ENCODE data around the gene C3orf70. TPM values are rescaled to one million over a fixed set of nuclear protein-coding genes. Genes with fewer than 3 reads are reported as not detected.

C3orf70 gene
- total and polyA plus RNA-seq, 8 donors, result 0.22 to 0.90 (median 0.36) TPM

DNA sequence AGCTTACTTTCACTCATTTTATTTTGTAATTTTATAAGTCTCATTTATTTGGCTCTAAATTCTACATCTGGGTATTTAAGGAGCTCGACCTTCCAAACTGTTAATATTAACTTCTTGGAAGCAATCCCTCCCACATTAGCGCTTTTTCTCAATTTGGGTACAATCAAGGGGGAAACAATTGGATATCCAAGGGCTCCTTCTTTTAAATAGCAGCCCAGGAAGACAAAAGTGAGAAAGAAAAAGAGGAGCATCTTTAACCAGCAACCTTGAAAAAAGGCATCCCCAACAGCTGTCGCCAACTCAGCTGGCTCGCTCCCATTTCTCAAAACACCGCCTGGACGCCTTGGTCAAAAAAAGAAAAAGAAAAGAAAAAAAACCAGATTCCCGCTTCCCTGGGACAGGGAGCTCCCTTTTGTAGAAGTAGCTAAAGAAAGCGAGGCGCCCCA lies 873 bp downstream of the C3orf70 start:
- H3K36me3 ChIP-seq, result no peaks in the 10 kb centered on the region
- TF ChIP-seq, protein P1, sequence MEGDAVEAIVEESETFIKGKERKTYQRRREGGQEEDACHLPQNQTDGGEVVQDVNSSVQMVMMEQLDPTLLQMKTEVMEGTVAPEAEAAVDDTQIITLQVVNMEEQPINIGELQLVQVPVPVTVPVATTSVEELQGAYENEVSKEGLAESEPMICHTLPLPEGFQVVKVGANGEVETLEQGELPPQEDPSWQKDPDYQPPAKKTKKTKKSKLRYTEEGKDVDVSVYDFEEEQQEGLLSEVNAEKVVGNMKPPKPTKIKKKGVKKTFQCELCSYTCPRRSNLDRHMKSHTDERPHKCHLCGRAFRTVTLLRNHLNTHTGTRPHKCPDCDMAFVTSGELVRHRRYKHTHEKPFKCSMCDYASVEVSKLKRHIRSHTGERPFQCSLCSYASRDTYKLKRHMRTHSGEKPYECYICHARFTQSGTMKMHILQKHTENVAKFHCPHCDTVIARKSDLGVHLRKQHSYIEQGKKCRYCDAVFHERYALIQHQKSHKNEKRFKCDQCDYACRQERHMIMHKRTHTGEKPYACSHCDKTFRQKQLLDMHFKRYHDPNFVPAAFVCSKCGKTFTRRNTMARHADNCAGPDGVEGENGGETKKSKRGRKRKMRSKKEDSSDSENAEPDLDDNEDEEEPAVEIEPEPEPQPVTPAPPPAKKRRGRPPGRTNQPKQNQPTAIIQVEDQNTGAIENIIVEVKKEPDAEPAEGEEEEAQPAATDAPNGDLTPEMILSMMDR (IDR thresholded peaks at IDR 0.05), result no peak
- H3K4me1 ChIP-seq, result peaks cover 0 to 3% (median 0%) of the 10 kb centered on the region in 3 donors
- H3K27me3 ChIP-seq, result peaks cover 0 to 34% (median 5%) of the 10 kb centered on the region in 4 donors
- no peak for FAIRE-seq
- WGBS, 2 donors, result 9 to 10% methylated on average over 9 of the region's 9 CpGs
- peak in 1 of 4 donors; percentile 21 for ATAC-seq
- intact Hi-C loops (cut with DNase I), result no loop called here
- no peak for DNase-seq
- H3K27ac ChIP-seq, result no peak overlapping the region
- no peaks in the 10 kb centered on the region for H3K9me3 ChIP-seq
- H3K4me3 ChIP-seq, result peak overlapping the region; percentile 37 to 62 (median 50)

- TF ChIP-seq, protein P1 (IDR thresholded peaks at IDR 0.05), result no peak
- ATAC-seq, result no peak
- Histone ChIP-seq H3K9me3 (no peaks in the 10 kb centered on the region), H3K27ac (no peak overlapping the region), H3K4me1 (peaks cover 0 to 3% (median 0%) of the 10 kb centered on the region in 3 donors), H3K27me3 (peaks cover 0 to 39% (median 5%) of the 10 kb centered on the region in 4 donors), H3K36me3 (no peaks in the 10 kb centered on the region), H3K4me3 (no peak overlapping the region)
- intact Hi-C loops (cut with DNase I), result no loop called here
- 36 to 53% methylated on average over 8 of the region's 8 CpGs for WGBS, 2 donors
- no peak for DNase-seq
- FAIRE-seq, result no peak
These were observed 1.5 kb downstream of the C3orf70 start for GRCh38 chr3:185151101-185151963.

DNA sequence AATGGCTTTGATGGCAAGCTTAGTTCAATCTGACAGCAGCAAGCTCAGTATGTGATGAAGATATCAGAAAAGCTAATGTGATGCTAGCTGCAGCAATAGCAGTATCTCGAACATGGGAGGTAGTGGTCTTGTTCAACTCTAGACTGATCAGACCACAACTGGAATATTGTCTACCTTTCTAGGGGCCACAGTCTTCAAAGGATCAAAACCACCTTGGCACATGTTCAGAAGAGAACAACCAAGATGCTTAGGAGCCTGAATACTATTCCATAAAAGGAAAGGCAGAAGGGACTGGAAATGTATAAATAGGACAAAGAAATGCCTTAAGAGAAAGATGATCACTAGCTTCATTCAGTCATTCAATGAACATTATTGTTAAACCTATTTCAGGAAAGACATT lies 2.3 kb downstream of the C3orf70 start:
- Histone ChIP-seq H3K27me3 (peaks cover 0 to 39% (median 5%) of the 10 kb centered on the region in 4 donors), H3K4me3 (no peak overlapping the region), H3K27ac (no peak overlapping the region), H3K9me3 (no peaks in the 10 kb centered on the region), H3K4me1 (peaks cover 0 to 3% (median 0%) of the 10 kb centered on the region in 3 donors), H3K36me3 (no peaks in the 10 kb centered on the region)
- WGBS, 2 donors, result 79 to 85% methylated on average over 1 of the region's 1 CpG
- intact Hi-C loops (cut with DNase I), result no loop called here
- no peak for ATAC-seq
- FAIRE-seq, result no peak
- no peak for DNase-seq
- TF ChIP-seq, protein P1 (IDR thresholded peaks at IDR 0.05), result no peak

DNA sequence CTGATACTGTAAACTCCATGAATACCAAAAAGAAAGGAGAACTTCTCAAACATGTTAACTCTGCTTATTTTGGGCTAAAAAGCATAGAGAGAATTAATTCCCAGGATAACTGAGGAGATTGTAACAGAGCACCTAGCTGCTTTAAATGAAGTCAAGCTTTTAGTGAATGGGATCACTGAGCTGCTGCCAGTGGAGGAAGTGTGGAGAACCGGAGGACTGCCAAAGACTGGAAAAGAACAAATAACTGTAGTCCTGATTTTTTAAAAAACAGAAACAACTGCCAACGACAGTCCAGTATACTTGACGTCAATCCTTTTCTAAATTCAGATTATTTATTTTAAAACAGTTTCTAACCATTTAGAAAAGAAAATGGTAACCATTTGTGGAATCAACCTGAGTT lies 3.3 kb downstream of the C3orf70 start:
- FAIRE-seq (no peak), DNase-seq (no peak), ATAC-seq (no peak)
- no peak overlapping the region for H3K27ac ChIP-seq
- H3K9me3 ChIP-seq, result no peaks in the 10 kb centered on the region
- no peak overlapping the region for H3K4me3 ChIP-seq
- TF ChIP-seq, protein P1 (IDR thresholded peaks at IDR 0.05), result no peak
- 43 to 67% methylated on average over 3 of the region's 3 CpGs for WGBS, 2 donors
- H3K27me3 ChIP-seq, result peaks cover 0 to 39% (median 5%) of the 10 kb centered on the region in 4 donors
- intact Hi-C loops (cut with DNase I), result no loop called here
- no peaks in the 10 kb centered on the region for H3K36me3 ChIP-seq
- H3K4me1 ChIP-seq, result peaks cover 0 to 3% (median 0%) of the 10 kb centered on the region in 3 donors

DNA sequence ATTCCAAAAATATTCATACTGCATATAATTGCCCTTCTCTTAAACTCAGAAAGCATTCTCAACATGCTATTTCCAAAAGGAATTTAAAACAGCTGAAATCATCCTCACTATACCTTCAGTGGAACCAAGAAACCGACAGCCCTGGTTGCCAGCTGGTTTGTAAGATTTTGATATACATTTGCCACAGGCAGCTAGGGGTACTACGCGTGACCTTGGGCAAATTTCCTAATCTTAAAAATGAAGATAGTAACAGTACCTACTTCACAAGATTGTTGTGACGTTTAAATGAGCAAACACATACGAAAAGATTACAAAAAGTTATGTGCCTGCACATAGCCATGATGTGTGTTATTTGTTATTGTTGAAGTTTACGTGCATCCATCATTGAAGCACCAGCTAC lies 7.3 kb downstream of the C3orf70 start:
- FAIRE-seq, result no peak
- ATAC-seq, result no peak
- Histone ChIP-seq H3K27me3 (peaks cover 0 to 24% (median 5%) of the 10 kb centered on the region in 4 donors), H3K9me3 (no peaks in the 10 kb centered on the region), H3K36me3 (no peaks in the 10 kb centered on the region), H3K4me3 (no peak overlapping the region), H3K4me1 (no peaks in the 10 kb centered on the region), H3K27ac (no peak overlapping the region)
- no peak for DNase-seq
- 69 to 72% methylated on average over 6 of the region's 6 CpGs for WGBS, 2 donors
- TF ChIP-seq, protein P1 (IDR thresholded peaks at IDR 0.05), result no peak
- intact Hi-C loops (cut with DNase I), result no loop called here
